GM18499 (cell line): Measurements from ENCODE around the gene CKAP2L.
"Not testable (repeated sequence)": the region's sequence is repeated elsewhere in the genome, so short reads cannot be mapped to it uniquely, and the experiment has no call there.

Experiments
- ATAC-seq: cut with Tn5 transposase; IDR thresholded peaks from one replicate; pipeline ENCODE4 v1.9.1; 2021; ENCODE audit warnings: moderate number of reproducible peaks; ENCODE audit not compliant: insufficient read depth, unreplicated experiment

CKAP2L gene

DNA sequence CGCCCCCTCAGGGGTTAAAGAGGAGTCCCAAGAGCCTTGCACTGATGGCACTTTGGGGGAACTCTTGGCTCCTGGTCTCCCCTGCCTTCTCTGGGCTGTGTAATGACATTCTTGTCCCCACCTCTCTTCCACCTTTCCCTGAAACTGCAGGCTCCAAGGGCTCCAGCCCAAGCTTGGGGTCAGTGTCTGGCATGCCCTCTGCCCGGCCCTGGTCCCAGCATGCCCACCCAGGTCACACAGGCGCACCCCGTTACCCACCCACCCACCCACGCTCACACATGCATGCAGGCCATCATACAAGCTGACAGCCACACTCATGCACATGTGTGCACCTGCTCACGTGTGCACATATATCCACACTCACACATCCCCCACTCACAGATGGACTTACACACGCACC, 50.5 kb downstream of the CKAP2L start:
- no peak for ATAC-seq

- ATAC-seq: no peak
Measured at GRCh38 chr2:112713585-112713925, 50.9 kb downstream of the CKAP2L start.

DNA sequence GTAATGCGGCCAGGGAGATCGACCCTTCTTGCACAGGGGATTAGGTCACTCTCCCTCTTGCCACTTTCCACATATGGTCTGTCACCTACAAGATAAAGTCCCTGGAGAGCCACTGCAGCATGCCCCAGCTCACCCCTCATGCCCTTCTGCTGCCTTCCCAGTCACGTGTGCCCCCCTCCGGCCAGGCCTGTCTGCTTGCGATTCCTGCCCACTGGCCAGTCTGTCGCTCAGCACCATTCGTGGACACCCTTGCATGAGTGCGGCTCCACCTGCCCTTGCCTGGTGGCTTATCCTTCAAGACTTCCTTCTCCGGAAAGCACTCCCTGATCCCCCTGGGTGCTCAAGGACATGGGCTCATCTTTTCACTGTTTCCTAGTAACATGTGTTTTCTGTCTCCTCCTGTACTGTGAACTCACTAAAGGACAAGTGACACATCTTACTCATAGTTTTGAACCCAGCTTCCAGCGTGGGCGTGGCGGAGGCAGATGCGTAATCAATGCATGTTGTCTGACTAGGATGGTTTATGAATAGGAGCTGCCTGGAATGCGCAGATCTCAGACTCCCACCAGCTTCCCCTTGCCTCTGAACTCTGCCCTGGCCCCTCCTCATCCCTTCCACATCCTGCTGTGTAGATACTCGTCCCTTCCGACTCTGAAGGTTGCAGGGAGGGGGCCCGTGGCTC, 51.4 kb downstream of the CKAP2L start:
- ATAC-seq: no peak

DNA sequence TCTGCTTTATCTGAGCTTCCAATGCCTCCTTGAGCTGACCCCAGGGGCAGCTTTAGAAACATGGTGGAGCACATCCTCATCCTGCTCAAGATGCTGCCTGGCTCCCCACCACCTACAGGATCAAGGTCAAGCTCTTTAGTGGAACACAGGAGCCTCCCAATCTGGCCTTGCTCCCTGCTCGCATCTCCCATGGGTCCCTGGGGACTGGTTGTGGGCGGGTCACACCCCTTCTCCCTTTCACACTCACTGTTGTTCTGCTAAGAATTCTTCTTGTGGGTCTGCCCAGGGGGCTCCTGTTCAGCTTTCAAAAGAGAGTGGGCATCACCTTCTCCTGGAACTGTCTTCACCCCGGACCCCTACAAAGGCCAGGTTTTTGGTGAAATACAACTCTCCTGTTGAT, 51.9 kb downstream of the CKAP2L start:
- no peak for ATAC-seq

DNA sequence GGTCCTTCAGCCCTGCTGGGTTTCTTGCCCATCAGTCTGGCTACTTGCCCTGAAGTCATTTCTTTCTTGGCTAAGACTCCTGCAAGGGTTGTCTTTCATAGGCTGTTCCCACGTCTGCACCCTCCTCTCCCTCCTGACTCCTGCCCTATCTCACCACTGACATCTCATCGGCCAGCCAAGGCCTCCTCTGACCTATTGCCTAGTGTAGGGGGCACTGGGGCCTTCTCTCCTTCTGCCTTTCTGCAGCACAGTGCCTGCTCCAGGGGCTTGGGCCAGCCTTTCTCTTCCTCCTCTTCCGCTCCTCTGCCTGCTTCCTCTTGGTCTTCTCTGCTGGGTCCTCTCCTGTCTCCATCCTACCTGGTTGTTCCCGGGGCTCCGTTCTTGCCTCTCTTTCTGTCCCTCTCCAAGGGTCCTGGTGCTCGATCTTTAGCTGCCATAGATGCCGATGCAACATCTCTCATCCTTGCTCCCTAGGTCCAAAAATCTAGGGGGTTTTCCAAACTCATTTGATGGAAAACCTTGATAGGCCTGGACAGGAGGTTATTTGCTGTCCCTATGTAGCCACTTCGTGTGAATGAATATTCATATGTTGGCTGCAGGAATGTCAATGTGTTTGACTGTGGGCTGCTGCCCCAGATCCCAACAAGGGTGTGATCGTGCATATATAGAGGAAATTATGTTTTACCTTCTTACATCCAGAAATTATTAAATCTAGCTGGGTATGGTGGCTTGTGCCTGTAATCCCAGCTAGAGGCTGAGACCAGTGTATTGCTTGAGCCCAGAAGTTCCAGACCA, 53.3 kb downstream of the CKAP2L start:
- no peak for ATAC-seq

DNA sequence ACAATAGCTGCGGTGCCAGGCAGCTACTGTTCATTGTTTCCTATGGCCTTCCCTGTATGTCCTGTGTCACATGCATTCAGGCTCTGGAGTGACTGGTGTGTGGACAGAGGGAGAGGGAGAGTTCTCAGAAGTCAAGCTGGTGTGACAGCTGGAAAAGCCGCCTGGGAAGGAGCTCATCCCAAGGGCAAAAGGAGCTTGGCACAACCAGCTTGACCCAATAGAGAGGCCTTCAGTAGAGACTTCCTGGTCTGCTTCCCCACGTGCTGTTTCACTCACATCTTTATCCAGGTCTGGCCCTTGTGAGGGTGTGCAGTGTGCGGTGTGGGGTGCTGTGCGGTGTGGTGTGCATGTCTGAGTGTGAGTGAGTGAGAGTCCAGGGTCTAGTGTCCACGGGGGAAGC, 54.7 kb downstream of the CKAP2L start:
- no peak for ATAC-seq

DNA sequence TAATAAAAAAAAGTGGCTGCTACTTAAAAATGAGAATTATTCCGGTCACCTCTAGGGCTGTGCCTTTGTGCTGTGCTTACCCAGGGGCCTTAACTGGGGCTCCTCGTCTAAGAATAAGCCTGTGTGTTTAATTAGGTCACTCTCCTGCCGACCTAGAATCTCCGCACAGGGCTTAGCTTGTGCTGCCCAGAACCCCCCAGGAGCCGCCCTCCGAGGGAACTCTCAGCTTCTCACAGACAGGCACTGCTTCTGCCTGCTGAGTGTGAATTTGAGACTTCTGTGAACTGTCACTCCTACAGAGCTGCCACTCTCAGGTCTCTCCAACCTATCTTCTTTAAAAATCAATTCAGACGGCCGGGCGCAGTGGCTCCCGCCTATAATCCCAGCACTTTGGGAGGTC, 55.4 kb downstream of the CKAP2L start:
- ATAC-seq: no peak

DNA sequence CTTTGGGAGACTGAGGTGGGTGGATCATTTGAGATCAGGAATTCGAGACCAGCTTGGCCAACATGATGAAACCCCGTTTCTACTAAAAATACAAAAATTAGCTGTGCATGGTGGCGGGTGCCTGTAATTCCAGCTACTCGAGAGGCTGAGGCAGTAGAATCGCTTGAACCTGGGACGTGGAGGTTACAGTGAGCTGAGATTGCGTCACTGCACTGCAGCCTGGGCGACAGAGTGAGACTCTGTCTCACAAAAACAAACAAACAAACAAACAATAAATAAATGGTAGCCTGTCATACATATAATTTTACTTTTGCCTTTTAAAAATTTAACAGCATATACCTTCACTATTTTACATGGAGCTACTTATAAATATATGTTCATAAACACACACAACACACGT, 57.5 kb downstream of the CKAP2L start:
- ATAC-seq: not testable (repeated sequence)

DNA sequence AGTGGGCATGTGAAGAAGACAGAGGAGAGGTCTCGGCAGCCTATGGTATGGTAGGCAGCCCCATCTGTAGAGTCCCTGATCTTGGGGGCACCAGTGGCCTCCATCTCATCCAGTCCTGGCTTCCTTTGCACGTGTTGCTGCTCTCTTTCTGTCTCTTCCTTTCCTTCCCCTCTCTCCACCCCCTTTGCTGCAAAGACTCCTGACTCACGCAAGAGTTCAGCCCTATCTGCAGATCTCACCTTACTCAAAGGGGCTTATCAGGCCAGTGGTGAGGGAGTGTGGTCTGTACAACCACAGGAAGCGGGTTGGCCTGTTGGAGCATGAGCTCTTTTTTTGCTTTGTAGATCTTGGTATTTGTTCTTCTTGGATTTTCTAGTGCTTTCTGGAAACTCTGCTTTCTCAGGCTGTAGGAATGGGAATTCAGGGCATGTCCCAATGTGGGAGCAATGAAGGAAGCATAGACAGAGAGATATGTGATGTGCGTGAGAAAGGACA, 58.2 kb downstream of the CKAP2L start:
- ATAC-seq: no peak

DNA sequence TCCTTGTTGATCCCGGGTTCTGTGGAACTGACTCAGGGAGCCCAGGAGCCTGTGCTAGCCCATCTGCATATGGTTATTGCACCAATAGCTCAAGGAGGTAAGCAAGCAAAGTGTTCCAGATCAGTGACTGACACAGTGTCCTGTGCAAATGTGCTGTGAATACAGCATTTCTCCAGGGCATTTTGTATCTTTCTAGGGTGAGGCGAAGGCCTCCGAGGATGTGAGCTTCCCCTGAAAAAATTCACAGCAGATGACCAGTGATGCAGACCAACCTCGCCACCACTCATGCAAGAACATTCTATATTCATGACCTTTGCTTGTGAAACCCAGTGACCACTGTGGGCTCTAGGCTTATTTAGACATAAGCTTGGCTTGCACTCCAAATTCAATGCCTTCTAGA, 58.8 kb downstream of the CKAP2L start:
- ATAC-seq: no peak

DNA sequence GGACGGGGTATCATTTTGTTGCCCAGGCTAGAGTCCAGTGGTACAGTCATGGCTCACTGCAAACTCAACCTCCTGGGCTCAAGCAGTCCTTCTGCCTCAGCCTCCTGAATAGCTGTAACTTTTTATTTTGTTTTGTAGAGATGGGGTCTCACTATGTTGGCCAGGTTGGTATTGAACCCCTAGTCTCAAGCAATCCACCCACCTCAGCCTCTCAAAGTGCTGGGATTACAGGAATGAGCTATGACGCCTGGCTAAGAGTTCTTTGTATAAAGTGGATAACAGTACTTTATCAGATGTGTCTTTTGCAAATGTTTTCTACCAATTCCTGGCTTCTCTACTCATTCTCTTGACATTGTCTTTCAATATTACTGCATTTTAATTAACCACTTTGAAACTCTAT, 60.7 kb downstream of the CKAP2L start:
- ATAC-seq: no peak

- no peak for ATAC-seq
Measured at GRCh38 chr2:112701052-112701451, 63.4 kb downstream of the CKAP2L start.

GRCh38 chr2:112699984-112700667, 64.3 kb downstream of the CKAP2L start:
- ATAC-seq: no peak

GRCh38 chr2:112698834-112699515, 65.4 kb downstream of the CKAP2L start:
- no peak for ATAC-seq

DNA sequence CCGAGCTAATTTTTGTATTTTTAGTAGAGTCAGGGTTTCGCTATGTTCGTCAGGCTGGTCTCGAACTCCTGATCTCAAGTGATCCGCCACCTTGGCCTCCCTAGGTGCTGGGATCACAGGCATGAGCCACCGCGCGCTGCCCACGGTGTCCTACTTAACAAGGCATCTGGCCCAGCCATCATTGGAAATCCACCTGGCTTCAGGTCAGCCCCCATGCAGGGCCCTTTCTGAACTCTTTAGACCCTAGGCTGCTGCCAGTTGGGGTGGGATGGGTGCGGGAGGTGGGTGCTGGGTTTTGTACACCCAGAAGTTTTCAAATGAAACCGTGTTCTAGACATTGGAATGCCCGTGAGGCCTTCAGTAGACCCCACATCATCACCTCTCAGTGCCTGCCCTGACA, 70.2 kb downstream of the CKAP2L start:
- ATAC-seq: no peak

- ATAC-seq: no peak
Measured at GRCh38 chr2:112693596-112693995, 70.8 kb downstream of the CKAP2L start.

- ATAC-seq: no peak
Measured at GRCh38 chr2:112692918-112693317, 71.5 kb downstream of the CKAP2L start.

DNA sequence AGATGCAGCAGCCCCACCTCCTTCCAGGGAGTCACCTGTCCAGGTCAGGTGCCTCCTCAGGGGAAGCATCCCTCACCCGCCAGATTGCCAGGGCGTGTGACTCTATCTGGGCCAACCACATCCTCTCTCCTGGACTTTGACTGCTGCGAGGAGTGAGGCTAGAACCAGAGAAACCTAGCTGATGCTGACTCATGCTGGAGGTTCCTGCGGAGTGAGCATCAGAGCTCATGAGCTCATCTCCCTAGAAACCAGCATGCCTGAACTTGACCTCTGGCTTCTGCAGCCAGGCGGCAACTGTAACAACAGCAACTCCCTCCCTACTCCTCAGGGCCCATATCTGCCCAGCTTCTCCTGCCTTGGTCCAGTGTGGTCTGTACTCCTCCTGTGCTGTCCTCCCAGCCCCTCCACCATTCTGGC, 71.9 kb downstream of the CKAP2L start:
- ATAC-seq: peak; percentile 77

DNA sequence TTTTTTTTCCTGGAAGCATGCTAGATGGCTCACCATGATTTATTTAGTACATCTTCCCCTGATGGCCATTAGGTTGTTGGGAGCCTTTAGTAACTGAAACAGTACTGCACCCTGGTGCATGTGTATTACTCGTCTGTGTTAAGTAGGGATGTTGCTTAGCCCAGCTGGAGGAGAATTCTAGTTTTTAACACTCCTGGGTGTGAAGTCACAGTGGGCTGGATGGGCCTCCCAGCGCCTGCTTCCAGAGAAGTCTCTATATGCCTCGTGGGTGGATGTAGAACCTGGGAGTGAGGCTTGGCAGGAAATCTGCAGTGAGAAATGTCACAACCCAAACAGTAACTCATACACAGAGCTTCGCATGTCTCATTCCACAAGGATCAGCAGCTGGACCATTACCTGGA, 72.5 kb downstream of the CKAP2L start:
- ATAC-seq: no peak

DNA sequence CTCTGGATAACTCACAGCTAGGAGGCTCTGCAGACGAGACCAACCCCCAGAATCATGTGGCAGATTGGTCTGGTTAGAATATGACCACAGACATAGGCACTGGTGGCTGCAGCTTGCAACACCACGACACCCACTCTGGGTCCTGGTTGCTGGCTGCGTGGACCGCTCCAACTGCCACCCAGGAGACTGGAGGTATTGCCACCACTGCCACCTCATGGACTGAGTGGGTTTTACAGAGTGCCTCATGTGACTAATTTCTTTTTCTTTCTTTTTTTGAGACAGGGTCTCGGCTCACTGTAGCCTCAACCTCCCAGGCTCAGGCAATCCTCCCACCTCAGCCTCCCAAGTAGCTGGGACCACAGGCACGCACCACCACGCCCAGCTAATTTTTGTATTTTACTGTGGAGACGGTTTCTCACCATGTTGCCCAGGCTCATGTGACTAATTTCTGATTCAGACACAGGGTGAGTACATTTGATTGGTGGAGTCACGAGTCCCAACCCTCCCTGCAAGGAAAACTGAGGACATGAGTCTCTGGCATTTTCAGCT, 73.5 kb downstream of the CKAP2L start:
- no peak for ATAC-seq
